GM12892 (cell line): ENCODE measurements around the gene PTPRH.
"Not testable (repeated sequence)": the region's sequence is repeated elsewhere in the genome, so short reads cannot be mapped to it uniquely, and the experiment has no call there.

Experiments
- DNase-seq: peaks from one replicate; pipeline ENCODE4 v3.0.0; 2011; ENCODE audit not compliant: insufficient read length
- FAIRE-seq: peaks from 2 replicates; lab custom pipeline; 2011; peaks lifted over from hg19 to GRCh38; lab: Jason Lieb, UNC
- POLR2A ChIP-seq: IDR thresholded peaks from 2 replicates; pipeline ENCODE4 v1.6.1; 2011; ENCODE audit warnings: low read depth, low read length, control low read depth
- POLR2AphosphoS5 ChIP-seq: IDR thresholded peaks from 2 replicates; pipeline ENCODE4 v1.6.1; 2011; ENCODE audit warnings: low read depth, low read length, control low read depth
- TAF1 ChIP-seq: IDR thresholded peaks from 2 replicates; pipeline ENCODE4 v1.6.1; 2011; ENCODE audit warnings: low read depth, mild to moderate bottlenecking, control low read depth, low read length, borderline replicate concordance

The PTPRH gene

GRCh38 chr19:55230329-55230728 is 21.0 kb upstream of the PTPRH start:
- TF ChIP-seq POLR2A (no peak), TAF1 (no peak), POLR2AphosphoS5 (no peak)
- DNase-seq (no peak), FAIRE-seq (no peak)

- no peak for DNase-seq
- no peak for TF ChIP-seq POLR2A
- TF ChIP-seq TAF1: no peak
- no peak for TF ChIP-seq POLR2AphosphoS5
- FAIRE-seq: no peak
Observed at GRCh38 chr19:55229789-55230182, 20.5 kb upstream of the PTPRH start.

GRCh38 chr19:55229145-55229788 is 20.0 kb upstream of the PTPRH start:
- TF ChIP-seq POLR2AphosphoS5 (0 out of 2 replicates have a peak, but pooled peaks have one; percentile 26), POLR2A (no peak; the same call in 1 of the 2 replicates)
- DNase-seq: no peak
- FAIRE-seq: no peak

GRCh38 chr19:55228403-55229031 is 19.2 kb upstream of the PTPRH start, which contains the start of gene TMEM86B:
Gene TMEM86B, minus strand, starts transcription at chr19:55228763. Its CDS starts 22 bp downstream, at chr19:55228741.
- TF ChIP-seq TAF1: no peak
- no peak; the same call in 1 of the 2 replicates for TF ChIP-seq POLR2AphosphoS5
- TF ChIP-seq POLR2A: no peak; the same call in 1 of the 2 replicates
- DNase-seq (no peak), FAIRE-seq (no peak)

GRCh38 chr19:55228015-55228391 is 18.7 kb upstream of the PTPRH start:
- no peak for TF ChIP-seq TAF1
- no peak for DNase-seq
- no peak for FAIRE-seq

GRCh38 chr19:55227241-55228014 is 18.1 kb upstream of the PTPRH start:
- FAIRE-seq (no peak), DNase-seq (no peak)
- TF ChIP-seq POLR2A (no peak), POLR2AphosphoS5 (no peak; the same call in 1 of the 2 replicates), TAF1 (no peak)

GRCh38 chr19:55226788-55227187 is 17.5 kb upstream of the PTPRH start:
- TF ChIP-seq POLR2AphosphoS5 (no peak), TAF1 (no peak), POLR2A (no peak)
- DNase-seq (no peak), FAIRE-seq (no peak)

- no peak for DNase-seq
- no peak for FAIRE-seq
- TF ChIP-seq POLR2A: no peak
- no peak for TF ChIP-seq POLR2AphosphoS5
- TF ChIP-seq TAF1: no peak
Observed at GRCh38 chr19:55226273-55226672, 17.0 kb upstream of the PTPRH start.

GRCh38 chr19:55225415-55225958 is 16.2 kb upstream of the PTPRH start:
- TF ChIP-seq POLR2A: 0 out of 2 replicates have a peak, but pooled peaks have one; percentile 17
- TF ChIP-seq POLR2AphosphoS5: 0 out of 2 replicates have a peak, but pooled peaks have one; percentile 18
- no peak for TF ChIP-seq TAF1
- no peak for DNase-seq
- FAIRE-seq: no peak

GRCh38 chr19:55224679-55225414 is 15.5 kb upstream of the PTPRH start:
- DNase-seq, FAIRE-seq: not testable (repeated sequence)

GRCh38 chr19:55224038-55224665 is 14.9 kb upstream of the PTPRH start:
- no peak for FAIRE-seq
- DNase-seq: no peak
- no peak for TF ChIP-seq POLR2A
- TF ChIP-seq TAF1: no peak
- no peak for TF ChIP-seq POLR2AphosphoS5
